ENCODE measurements around the gene EVA1C. TPM values are rescaled to one million over a fixed set of nuclear protein-coding genes. Genes with fewer than 3 reads are reported as not detected.
"Not testable (repeated sequence)": the region's sequence is repeated elsewhere in the genome, so short reads cannot be mapped to it uniquely, and the experiment has no call there.

EVA1C gene
- total and polyA plus RNA-seq, 12 donors: 12.1 to 42.9 (median 14.0) TPM

DNA sequence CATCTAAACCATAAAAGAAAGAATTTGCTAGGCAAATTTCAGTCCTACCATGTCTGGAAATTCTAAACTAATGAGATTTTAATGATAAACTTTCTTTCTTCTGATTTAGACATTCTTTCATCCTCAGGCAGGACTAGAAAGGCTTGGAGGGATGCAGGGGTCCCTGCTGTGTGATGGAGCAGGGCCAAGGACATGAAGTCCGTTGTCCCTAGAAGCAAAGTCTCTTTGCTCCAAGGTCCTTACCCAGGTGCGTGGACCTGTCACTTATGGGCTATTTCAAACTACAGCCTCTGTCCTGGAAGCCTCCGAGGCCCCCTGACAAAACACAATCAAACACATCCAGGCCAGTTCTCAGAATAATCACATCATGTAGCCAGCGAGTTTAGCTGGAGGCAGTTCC, 46.3 kb upstream of the EVA1C start:
- intact Hi-C loops (cut with DNase I): no loop called here
- H3K4me1 ChIP-seq: peaks cover 0 to 48% (median 21%) of the 10 kb centered on the region in 9 donors
- ATAC-seq (no peak), DNase-seq (no peak)
- no peaks in the 10 kb centered on the region for H3K9me3 ChIP-seq
- no peak overlapping the region for H3K4me3 ChIP-seq
- H3K36me3 ChIP-seq: peaks cover 0 to 100% (median 37%) of the 10 kb centered on the region in 9 donors
- no peak for TF ChIP-seq CTCF (IDR thresholded peaks at IDR 0.05)
- no peaks in the 10 kb centered on the region for H3K27me3 ChIP-seq
- 89 to 97% methylated on average over 4 of the region's 4 CpGs for WGBS, 2 donors
- H3K27ac ChIP-seq: peak overlapping the region in 1 of 10 donors; percentile 80

DNA sequence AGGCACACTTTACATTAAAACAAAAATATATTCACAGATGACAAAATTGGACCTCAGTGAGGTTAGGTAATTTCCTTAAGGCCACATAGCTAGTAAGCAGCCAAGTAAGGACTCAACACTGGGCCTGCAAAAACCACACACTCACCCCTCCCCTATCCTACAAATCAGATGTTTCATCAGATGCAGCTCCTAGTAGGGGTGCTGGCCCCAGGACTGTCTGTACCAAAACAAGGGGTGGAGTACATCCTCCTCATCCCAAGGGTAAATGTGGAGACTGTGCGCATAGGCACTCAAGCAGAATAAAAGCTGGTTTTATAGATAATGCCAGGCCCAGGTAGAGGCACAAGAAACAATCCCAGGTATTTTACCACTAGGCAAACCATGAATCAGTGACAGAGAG, 45.3 kb upstream of the EVA1C start:
- DNase-seq (no peak), ATAC-seq (peak in 1 of 8 donors; percentile 28)
- Histone ChIP-seq H3K27ac (peak overlapping the region in 5 of 10 donors; percentile 10 to 41 (median 29)), H3K4me1 (peaks cover 0 to 58% (median 30%) of the 10 kb centered on the region in 9 donors), H3K36me3 (peaks cover 0 to 99% (median 30%) of the 10 kb centered on the region in 9 donors), H3K27me3 (no peaks in the 10 kb centered on the region), H3K9me3 (no peaks in the 10 kb centered on the region), H3K4me3 (no peak overlapping the region)
- intact Hi-C loops (cut with DNase I): no loop called here
- TF ChIP-seq CTCF (IDR thresholded peaks at IDR 0.05): no peak
- WGBS, 2 donors: 81 to 86% methylated on average over 1 of the region's 1 CpG

DNA sequence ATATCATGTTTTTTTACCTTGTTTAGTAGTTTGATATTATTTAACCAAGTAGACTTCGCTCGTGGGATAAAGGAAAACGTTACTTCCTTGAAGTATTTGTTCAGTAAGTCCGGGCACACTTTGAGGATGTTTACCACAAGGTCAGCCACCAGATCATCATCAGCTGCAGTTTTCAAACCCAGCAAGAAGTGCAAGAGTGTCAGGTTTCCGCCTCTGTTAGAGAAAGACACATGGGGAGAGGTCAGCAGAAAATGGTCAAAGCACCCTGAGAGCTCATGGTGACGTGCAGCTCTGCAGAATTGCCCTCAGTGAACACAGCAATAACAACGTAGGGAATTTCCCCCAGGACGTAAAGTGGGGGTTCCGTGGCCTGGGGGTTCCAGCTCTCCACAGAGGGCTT, 44.1 kb upstream of the EVA1C start:
- peak overlapping the region in 6 of 10 donors; percentile 14 to 41 (median 24) for H3K27ac ChIP-seq
- H3K4me1 ChIP-seq: peaks cover 0 to 65% (median 31%) of the 10 kb centered on the region in 9 donors

GRCh38 chr21:32368961-32369360, 43.5 kb upstream of the EVA1C start:
- H3K27me3 ChIP-seq; intact Hi-C loops (cut with DNase I); ATAC-seq; H3K9me3 ChIP-seq; H3K4me3 ChIP-seq; DNase-seq: not testable (repeated sequence)
- Histone ChIP-seq H3K27ac (peak overlapping the region in 2 of 10 donors; percentile 5 to 41), H3K4me1 (peaks cover 0 to 60% (median 26%) of the 10 kb centered on the region in 9 donors), H3K36me3 (peaks cover 0 to 99% (median 28%) of the 10 kb centered on the region in 9 donors)
- WGBS, 2 donors: 71 to 81% methylated on average over 1 of the region's 1 CpG

More for the DNA sequence above, 44.1 kb upstream of the EVA1C start:
- intact Hi-C loops (cut with DNase I): no loop called here
- no peak for TF ChIP-seq CTCF (IDR thresholded peaks at IDR 0.05)
- Histone ChIP-seq H3K27me3 (no peaks in the 10 kb centered on the region), H3K4me3 (no peak overlapping the region), H3K36me3 (peaks cover 0 to 98% (median 28%) of the 10 kb centered on the region in 9 donors), H3K9me3 (no peaks in the 10 kb centered on the region)
- ATAC-seq (no peak), DNase-seq (no peak)
- whole genome bisulfite sequencing, 2 donors: 71 to 78% methylated on average over 9 of the region's 9 CpGs

DNA sequence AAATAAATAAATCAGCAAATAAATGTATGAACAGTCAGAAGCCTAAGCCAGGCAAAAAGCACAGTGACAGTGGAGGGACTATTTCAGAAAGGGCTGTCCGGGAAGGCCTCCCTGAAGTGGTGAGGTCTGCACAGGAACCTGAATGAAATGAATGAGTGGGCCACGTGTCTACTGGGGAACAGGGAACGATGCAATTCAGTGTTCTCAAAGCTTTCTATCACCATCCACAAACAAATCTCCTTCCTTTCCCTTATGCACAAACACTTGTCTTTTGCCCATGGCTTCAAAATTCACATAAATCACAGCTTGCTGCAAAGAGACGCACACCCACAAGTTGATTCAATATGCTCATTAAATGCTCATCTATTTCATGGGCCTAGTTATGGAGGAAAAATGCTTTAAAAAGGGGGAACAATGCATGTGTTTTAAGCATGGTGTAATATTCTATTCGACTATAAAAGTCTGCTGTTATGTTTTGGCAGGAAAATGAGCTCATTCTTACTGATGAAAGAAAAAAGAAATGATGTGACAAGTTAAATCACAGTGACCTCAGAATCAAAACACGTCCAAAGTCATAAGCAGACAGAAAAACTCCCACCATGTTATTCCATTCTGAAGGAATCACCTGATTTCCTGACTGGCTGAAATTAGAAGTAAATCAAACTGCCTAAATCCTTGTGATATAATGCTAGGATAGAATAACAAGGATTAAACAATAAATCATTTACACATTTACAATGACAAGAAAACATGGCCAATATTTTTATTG, 41.3 kb upstream of the EVA1C start:
- peak overlapping the region in 9 of 10 donors; percentile 14 to 75 (median 48) for H3K27ac ChIP-seq
- intact Hi-C loops (cut with DNase I): no loop called here
- no peaks in the 10 kb centered on the region for H3K27me3 ChIP-seq
- TF ChIP-seq CTCF (IDR thresholded peaks at IDR 0.05): no peak
- no peaks in the 10 kb centered on the region for H3K9me3 ChIP-seq
- DNase-seq: no peak
- peaks cover 0 to 100% (median 29%) of the 10 kb centered on the region in 9 donors for H3K36me3 ChIP-seq
- no peak overlapping the region for H3K4me3 ChIP-seq
- peaks cover 0 to 43% (median 15%) of the 10 kb centered on the region in 9 donors for H3K4me1 ChIP-seq
- ATAC-seq: no peak
- 68 to 83% methylated on average over 6 of the region's 6 CpGs for WGBS, 2 donors

Measured in heart right ventricle (tissue), 16 donors.